HEK293T (cell line): ENCODE data around the gene EIF4E2.

Source experiments
- ARNT ChIP-seq: fragments of 450-650 bp; IDR thresholded peaks from 2 replicates; pipeline ENCODE4 v1.6.1; 2017; ENCODE audit warnings: mild to moderate bottlenecking
- BHLHE40 ChIP-seq: fragments of 450-650 bp; IDR thresholded peaks from 2 replicates; pipeline ENCODE4 v1.6.1; 2016; ENCODE audit warnings: mild to moderate bottlenecking, moderate library complexity, borderline replicate concordance
- CTBP1 ChIP-seq: fragments of 450-650 bp; IDR thresholded peaks from 2 replicates; pipeline ENCODE4 v1.6.1; 2016; ENCODE audit warnings: borderline replicate concordance
- ELF4 ChIP-seq: fragments of 450-650 bp; IDR thresholded peaks from 2 replicates; pipeline ENCODE4 v1.6.1; 2017; ENCODE audit warnings: antibody characterized with exemption
- FOXM1 ChIP-seq: fragments of 450-650 bp; IDR thresholded peaks from 2 replicates; pipeline ENCODE4 v1.6.1; 2017; ENCODE audit warnings: mild to moderate bottlenecking, borderline replicate concordance
- HDGF ChIP-seq: fragments of 450-650 bp; IDR thresholded peaks from 2 replicates; pipeline ENCODE4 v1.6.1; 2017; ENCODE audit warnings: antibody characterized with exemption, borderline replicate concordance
- SP1 ChIP-seq: fragments of 450-650 bp; IDR thresholded peaks from 2 replicates; pipeline ENCODE4 v1.6.1; 2017
- SUZ12 ChIP-seq: fragments of 450-650 bp; IDR thresholded peaks from 2 replicates; pipeline ENCODE4 v1.6.1; 2016; ENCODE audit warnings: mild to moderate bottlenecking
- TARDBP ChIP-seq: fragments of 450-650 bp; IDR thresholded peaks from 2 replicates; pipeline ENCODE4 v1.6.1; 2016
- ZNF384 ChIP-seq: fragments of 450-650 bp; IDR thresholded peaks from 2 replicates; pipeline ENCODE4 v1.6.1; 2016
- TF ChIP-seq, protein P1 (sequence below): fragments of 450-650 bp; IDR thresholded peaks from 2 replicates; pipeline ENCODE4 v1.6.1; 2016

DNA sequence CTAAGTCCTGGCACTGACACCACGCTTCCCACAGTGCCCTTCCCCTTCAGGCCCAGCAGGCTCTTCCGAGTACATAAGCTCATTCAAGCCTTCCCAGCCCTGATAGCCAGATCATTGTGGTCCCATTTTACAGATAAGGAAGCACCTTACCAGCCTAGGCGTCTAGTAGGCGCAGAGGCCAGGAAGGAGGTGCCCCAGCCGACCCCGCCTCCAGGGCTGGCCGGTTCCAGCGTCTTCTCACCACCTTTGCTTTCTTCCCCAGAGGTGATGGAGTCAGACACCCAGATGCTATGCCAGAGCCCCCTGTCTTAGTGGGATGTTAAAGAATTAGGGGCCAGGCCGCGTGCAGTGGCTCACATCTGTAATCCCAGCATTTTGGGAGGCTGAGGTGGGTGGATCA, 54.0 kb downstream of the EIF4E2 start:
- TF ChIP-seq HDGF (no peak), BHLHE40 (no peak), SUZ12 (no peak), FOXM1 (no peak), ARNT (no peak), TARDBP (no peak), SP1 (no peak), ZNF384 (no peak), ELF4 (no peak), CTBP1 (no peak)
- TF ChIP-seq, protein P1, sequence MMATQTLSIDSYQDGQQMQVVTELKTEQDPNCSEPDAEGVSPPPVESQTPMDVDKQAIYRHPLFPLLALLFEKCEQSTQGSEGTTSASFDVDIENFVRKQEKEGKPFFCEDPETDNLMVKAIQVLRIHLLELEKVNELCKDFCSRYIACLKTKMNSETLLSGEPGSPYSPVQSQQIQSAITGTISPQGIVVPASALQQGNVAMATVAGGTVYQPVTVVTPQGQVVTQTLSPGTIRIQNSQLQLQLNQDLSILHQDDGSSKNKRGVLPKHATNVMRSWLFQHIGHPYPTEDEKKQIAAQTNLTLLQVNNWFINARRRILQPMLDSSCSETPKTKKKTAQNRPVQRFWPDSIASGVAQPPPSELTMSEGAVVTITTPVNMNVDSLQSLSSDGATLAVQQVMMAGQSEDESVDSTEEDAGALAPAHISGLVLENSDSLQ = no peak
